Measurements from ENCODE around the gene CABP2.
"Not testable (repeated sequence)": the region's sequence is repeated elsewhere in the genome, so short reads cannot be mapped to it uniquely, and the experiment has no call there.

CABP2 gene

GRCh38 chr11:67494371-67495233 lies 28.6 kb downstream of the CABP2 start:
- DNase-seq (ENCODE audit: low read depth): no peak

- DNase-seq (ENCODE audit: low read depth): no peak
Measured at GRCh38 chr11:67493548-67494370, 29.5 kb downstream of the CABP2 start.

- DNase-seq (ENCODE audit: low read depth): no peak
Measured at GRCh38 chr11:67492801-67493547, 30.3 kb downstream of the CABP2 start.

- no peak for DNase-seq (ENCODE audit: low read depth)
Measured at GRCh38 chr11:67492069-67492727, 31.0 kb downstream of the CABP2 start.

- no peak for DNase-seq (ENCODE audit: low read depth)
Measured at GRCh38 chr11:67491276-67492068, 31.8 kb downstream of the CABP2 start.

GRCh38 chr11:67490727-67491065 lies 32.5 kb downstream of the CABP2 start:
- DNase-seq (ENCODE audit: low read depth): no peak

- no peak for DNase-seq (ENCODE audit: low read depth)
Measured at GRCh38 chr11:67489885-67490726, 33.1 kb downstream of the CABP2 start.

- DNase-seq (ENCODE audit: low read depth): no peak
Measured at GRCh38 chr11:67489203-67489884, 33.9 kb downstream of the CABP2 start.

- DNase-seq (ENCODE audit: low read depth): peak; percentile 50
Measured at GRCh38 chr11:67486481-67487195, 36.6 kb downstream of the CABP2 start.

GRCh38 chr11:67485873-67486361 lies 37.3 kb downstream of the CABP2 start:
- not testable (repeated sequence) for DNase-seq (ENCODE audit: low read depth)

GRCh38 chr11:67484847-67485311 lies 38.4 kb downstream of the CABP2 start:
- DNase-seq (ENCODE audit: low read depth): peak; percentile 54

GRCh38 chr11:67483831-67484665 lies 39.2 kb downstream of the CABP2 start:
- no peak for DNase-seq (ENCODE audit: low read depth)

- DNase-seq (ENCODE audit: low read depth): peak; percentile 93
Measured at GRCh38 chr11:67482827-67483798, 40.1 kb downstream of the CABP2 start, which contains the start of gene AIP. AIP (plus strand) TSS chr11:67483026; CDS start chr11:67483159, 133 bp downstream.

GRCh38 chr11:67482275-67482826 lies 40.9 kb downstream of the CABP2 start:
- no peak for DNase-seq (ENCODE audit: low read depth)

- not testable (repeated sequence) for DNase-seq (ENCODE audit: low read depth)
Measured at GRCh38 chr11:67477344-67478050, 45.7 kb downstream of the CABP2 start.

All from activated T-helper 9 cell treated with anti-CD3 and anti-CD28 coated beads, Interleukin-2, amount 50 U/mL, for 16 hours (primary cell).